HL-60/S4 (cell line): ENCODE results near the gene MEOX1.

Source experiments
- in situ Hi-C: fragments of 300-500 bp; cut with MboI; formaldehyde crosslinking; loops from 2 replicates; pipeline ENCODE4 v1.14.3; 2022; ENCODE audit warnings: low sequenced_read_pairs

Gene MEOX1

GRCh38 chr17:43598357-43599045 lies 63.2 kb downstream of the MEOX1 start:
- in situ Hi-C loops = no loop called here

GRCh38 chr17:43597624-43598356 lies 63.9 kb downstream of the MEOX1 start:
- in situ Hi-C loops = no loop called here

DNA sequence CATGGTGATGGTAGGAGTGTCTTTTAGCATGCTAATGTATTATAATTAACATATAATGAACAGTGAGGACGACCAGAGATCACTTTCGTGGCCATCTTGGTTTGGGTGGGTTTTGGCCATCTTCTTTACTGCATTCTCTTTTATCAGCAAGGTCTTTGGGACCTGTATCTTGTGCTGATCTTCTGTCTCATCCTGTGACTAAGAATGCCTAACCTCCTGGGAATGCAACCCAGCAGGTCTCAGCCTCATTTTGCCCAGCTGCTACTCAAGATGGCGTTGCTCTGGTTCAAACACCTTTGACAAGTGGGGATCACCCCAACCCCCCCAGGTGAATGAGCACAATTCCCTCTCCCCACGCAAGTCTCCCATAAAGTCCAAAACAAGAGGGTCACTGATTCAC lies 66.3 kb downstream of the MEOX1 start:
- in situ Hi-C loops = no loop called here

DNA sequence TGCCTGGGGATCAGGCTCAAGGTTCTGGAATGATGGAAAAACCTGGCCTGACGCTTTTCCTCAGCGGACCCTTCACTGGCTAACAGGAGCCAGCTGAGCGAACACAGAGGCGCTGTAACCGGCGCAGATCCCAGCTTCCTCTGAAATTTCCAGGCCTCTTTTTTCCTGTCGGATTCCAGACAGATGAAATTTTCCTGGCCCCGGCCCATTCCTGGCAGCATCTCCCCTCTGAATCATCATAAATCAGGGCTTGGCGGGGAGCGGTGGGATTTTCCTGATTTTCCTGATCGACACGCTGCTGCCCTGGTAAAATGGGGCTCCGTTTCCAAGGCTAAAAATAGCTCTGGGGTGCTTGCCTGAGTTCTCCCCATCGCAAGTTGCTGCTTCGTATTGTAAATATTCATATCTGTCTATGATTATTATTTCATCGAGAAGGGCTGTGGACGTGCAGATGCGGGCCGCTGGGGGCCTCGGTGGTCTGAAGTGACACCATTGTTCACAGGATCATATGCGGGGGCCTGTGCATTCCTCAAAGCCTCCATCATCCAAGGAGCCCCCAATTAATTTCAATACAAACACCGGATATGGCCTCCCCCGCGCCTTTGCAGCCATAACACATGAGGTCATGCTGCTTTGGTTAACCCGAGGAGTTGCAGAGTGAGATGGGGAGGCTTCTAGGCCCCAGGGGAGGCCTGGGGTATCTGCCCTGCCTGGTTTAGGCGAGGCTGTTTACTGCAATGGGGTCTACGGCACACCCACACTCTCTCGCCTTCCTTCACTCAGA lies 69.8 kb downstream of the MEOX1 start:
- in situ Hi-C loops = no loop called here

GRCh38 chr17:43591001-43591400 lies 70.7 kb downstream of the MEOX1 start:
- in situ Hi-C loops = no loop called here
